CD14-positive monocyte (primary cell): ENCODE results near the gene FBXO36. TPM values are rescaled to one million over a fixed set of nuclear protein-coding genes. Genes with fewer than 3 reads are reported as not detected.

Source experiments
- DNase-seq, 3 donors: peaks; one replicate each; pipeline ENCODE4 v3.0.0-alpha.2; 2011 to 2022
- H2AFZ ChIP-seq: 2 replicates; pipeline ENCODE4 v1.6.0; 2012; ENCODE audit warnings: mild to moderate bottlenecking, low read depth, low read length, inconsistent platforms; ENCODE audit not compliant: insufficient read depth, poor library complexity, severe bottlenecking
- H3K27ac ChIP-seq, 2 donors: 1 replicate in 1 of 2; 2 replicates in 1 of 2; pipeline ENCODE4 v1.5.1; 2012 to 2013; ENCODE audit warnings: low read length in 2 of 2, control low read depth in 1 of 2, inconsistent platforms in 1 of 2, low read depth in 1 of 2, mild to moderate bottlenecking in 1 of 2
- H3K27me3 ChIP-seq, 2 donors: one replicate each; pipeline versions ENCODE4 v1.6.0 to v1.6.1; 2011 to 2013; ENCODE audit warnings: low read length in 2 of 2; ENCODE audit not compliant: control insufficient read depth in 2 of 2, insufficient read depth in 2 of 2
- H3K36me3 ChIP-seq, 2 donors: replicated peaks in 1 of 2; 1 replicate in 1 of 2; 2 replicates in 1 of 2; pipeline versions ENCODE4 v1.5.1 to v1.6.1; 2012 to 2013; ENCODE audit warnings: low read length in 2 of 2, control low read depth in 1 of 2, inconsistent platforms in 1 of 2, mild to moderate bottlenecking in 1 of 2; ENCODE audit not compliant: insufficient read depth in 2 of 2, control insufficient read depth in 1 of 2
- H3K4me1 ChIP-seq, 2 donors: 1 replicate in 1 of 2; 2 replicates in 1 of 2; pipeline versions ENCODE4 v1.5.1 to v1.6.1; 2012 to 2013; ENCODE audit warnings: low read length in 2 of 2, control low read depth in 1 of 2, inconsistent platforms in 1 of 2, mild to moderate bottlenecking in 1 of 2, moderate library complexity in 1 of 2; ENCODE audit not compliant: insufficient read depth in 2 of 2, control insufficient read depth in 1 of 2
- H3K4me2 ChIP-seq: replicated peaks from 2 replicates; pipeline ENCODE3; 2012; ENCODE audit warnings: low read length, moderate library complexity, mild to moderate bottlenecking; ENCODE audit not compliant: poor library complexity, severe bottlenecking; ENCODE audit errors: extremely low read depth
- H3K4me3 ChIP-seq, 3 experiments: fragments of 200-600 bp in 1 of 3; sonication (generic) in 1 of 3; replicated peaks in 1 of 3; 1 replicate in 2 of 3; 2 replicates in 1 of 3; pipeline ENCODE4 v1.5.1; 2011 to 2013; ENCODE audit warnings: low read length in 3 of 3, mild to moderate bottlenecking in 3 of 3, control low read depth in 2 of 3, low read depth in 2 of 3, inconsistent platforms in 1 of 3, moderate library complexity in 1 of 3
- H3K79me2 ChIP-seq: 2 replicates; pipeline ENCODE4 v1.6.0; 2012; ENCODE audit warnings: mild to moderate bottlenecking, control low read depth, inconsistent platforms, low read length, moderate library complexity; ENCODE audit not compliant: insufficient read depth
- H3K9ac ChIP-seq: 2 replicates; pipeline ENCODE4 v1.6.0; 2017; ENCODE audit warnings: low read length, mild to moderate bottlenecking; ENCODE audit not compliant: insufficient read depth, poor library complexity, severe bottlenecking
- H3K9me3 ChIP-seq, 2 donors: replicated peaks in 1 of 2; 1 replicate in 1 of 2; 2 replicates in 1 of 2; pipeline versions ENCODE4 v1.5.1 to v1.6.1; 2012 to 2013; ENCODE audit warnings: low read length in 2 of 2, control low read depth in 1 of 2; ENCODE audit not compliant: control insufficient read depth in 1 of 2, insufficient read depth in 1 of 2
- H4K20me1 ChIP-seq: 2 replicates; pipeline ENCODE4 v1.6.0; 2012; ENCODE audit warnings: mild to moderate bottlenecking, low read length, control low read depth, moderate library complexity; ENCODE audit not compliant: insufficient read depth
- H3K27ac Mint-ChIP-seq, 7 donors: one replicate each; pipeline ENCODE4 v1.8.0; 2020; ENCODE audit warnings: mild to moderate bottlenecking in 7 of 7, mixed read lengths in 7 of 7, moderate library complexity in 6 of 7, inconsistent platforms in 2 of 7
- H3K27me3 Mint-ChIP-seq, 3 donors: one replicate each; pipeline ENCODE4 v1.8.0; 2021 to 2022; ENCODE audit warnings: low read depth in 3 of 3, mild to moderate bottlenecking in 3 of 3, mixed read lengths in 3 of 3, moderate library complexity in 3 of 3, inconsistent platforms in 1 of 3
- H3K36me3 Mint-ChIP-seq, 2 donors: one replicate each; pipeline ENCODE4 v1.8.0; 2020; ENCODE audit warnings: mixed read lengths in 2 of 2, inconsistent platforms in 1 of 2, mild to moderate bottlenecking in 1 of 2
- H3K4me1 Mint-ChIP-seq: one replicate; pipeline ENCODE4 v1.8.0; 2020; ENCODE audit warnings: mild to moderate bottlenecking, mixed read lengths
- H3K4me3 Mint-ChIP-seq, 2 donors: one replicate each; pipeline ENCODE4 v1.8.0; 2020; ENCODE audit warnings: mild to moderate bottlenecking in 2 of 2, mixed read lengths in 2 of 2, moderate library complexity in 1 of 2
- H3K9me3 Mint-ChIP-seq, 7 donors: one replicate each; pipeline ENCODE4 v1.8.0; 2020 to 2022; ENCODE audit warnings: mixed read lengths in 7 of 7, mild to moderate bottlenecking in 6 of 7, moderate library complexity in 6 of 7, inconsistent platforms in 2 of 7
- WGBS: methylation state at CpG from one replicate; pipeline ENCODE4 v1.1.5; 2013; ENCODE audit warnings: missing lambda C conversion rate; ENCODE audit not compliant: insufficient coverage; 5-methylcytosine and 5-hydroxymethylcytosine counted together
- intact Hi-C, 2 donors: fragments of 100-400 bp; cut with micrococcal nuclease; formaldehyde crosslinking; loops; one replicate each; pipeline versions ENCODE4 v1.15.0 to v1.15.1; 2023
- polyA plus RNA-seq, 3 donors: library from polyadenylated mRNA; depleted of rRNA in 1 of 3; unstranded in 2 of 3; stranded (reverse) in 1 of 3; fragments of 300-500 nt in 2 of 3; fragments of >200 nt in 1 of 3; fragmentation: Illumina TruSeq in 2 of 3; gene quantifications; 1 replicate in 2 of 3; 2 replicates in 1 of 3; pipeline ENCODE4 v1.2.3, GENCODE V29; 2012 to 2021
- TF ChIP-seq, protein P1 (sequence below): fragments of 200-600 bp; IDR thresholded peaks from one replicate; pipeline ENCODE4 v1.8.0; 2022; ENCODE audit warnings: antibody characterized with exemption, mild to moderate bottlenecking

The FBXO36 gene
- polyA plus RNA-seq, 3 donors, result 0.52 to 0.90 (median 0.72) TPM

- Histone ChIP-seq H4K20me1 (no peaks in the 10 kb centered on the region), H3K36me3 (no peaks in the 10 kb centered on the region), H3K27ac (no peak overlapping the region), H3K4me3 (no peak overlapping the region), H3K27me3 (no peaks in the 10 kb centered on the region), H3K9ac (no peak overlapping the region), H3K4me2 (no peak overlapping the region), H2AFZ (no peak overlapping the region), H3K9me3 (peaks cover 0 to 16% of the 10 kb centered on the region in 2 donors), H3K4me1 (no peaks in the 10 kb centered on the region), H3K79me2 (no peaks in the 10 kb centered on the region)
- Mint-ChIP-seq H3K27me3 (no peaks in the 10 kb centered on the region), H3K9me3 (peaks cover 0 to 18% (median 9%) of the 10 kb centered on the region in 7 donors), H3K27ac (no peak overlapping the region), H3K4me3 (no peak overlapping the region), H3K36me3 (no peaks in the 10 kb centered on the region), H3K4me1 (peaks cover 4% of the 10 kb centered on the region)
- 96% methylated on average over 2 of the region's 2 CpGs for WGBS
- intact Hi-C loops, result no loop called here
- no peak for DNase-seq
- TF ChIP-seq, protein P1, sequence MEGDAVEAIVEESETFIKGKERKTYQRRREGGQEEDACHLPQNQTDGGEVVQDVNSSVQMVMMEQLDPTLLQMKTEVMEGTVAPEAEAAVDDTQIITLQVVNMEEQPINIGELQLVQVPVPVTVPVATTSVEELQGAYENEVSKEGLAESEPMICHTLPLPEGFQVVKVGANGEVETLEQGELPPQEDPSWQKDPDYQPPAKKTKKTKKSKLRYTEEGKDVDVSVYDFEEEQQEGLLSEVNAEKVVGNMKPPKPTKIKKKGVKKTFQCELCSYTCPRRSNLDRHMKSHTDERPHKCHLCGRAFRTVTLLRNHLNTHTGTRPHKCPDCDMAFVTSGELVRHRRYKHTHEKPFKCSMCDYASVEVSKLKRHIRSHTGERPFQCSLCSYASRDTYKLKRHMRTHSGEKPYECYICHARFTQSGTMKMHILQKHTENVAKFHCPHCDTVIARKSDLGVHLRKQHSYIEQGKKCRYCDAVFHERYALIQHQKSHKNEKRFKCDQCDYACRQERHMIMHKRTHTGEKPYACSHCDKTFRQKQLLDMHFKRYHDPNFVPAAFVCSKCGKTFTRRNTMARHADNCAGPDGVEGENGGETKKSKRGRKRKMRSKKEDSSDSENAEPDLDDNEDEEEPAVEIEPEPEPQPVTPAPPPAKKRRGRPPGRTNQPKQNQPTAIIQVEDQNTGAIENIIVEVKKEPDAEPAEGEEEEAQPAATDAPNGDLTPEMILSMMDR, result no peak
Observed at GRCh38 chr2:229943171-229943570, 20.9 kb downstream of the FBXO36 start.

DNA sequence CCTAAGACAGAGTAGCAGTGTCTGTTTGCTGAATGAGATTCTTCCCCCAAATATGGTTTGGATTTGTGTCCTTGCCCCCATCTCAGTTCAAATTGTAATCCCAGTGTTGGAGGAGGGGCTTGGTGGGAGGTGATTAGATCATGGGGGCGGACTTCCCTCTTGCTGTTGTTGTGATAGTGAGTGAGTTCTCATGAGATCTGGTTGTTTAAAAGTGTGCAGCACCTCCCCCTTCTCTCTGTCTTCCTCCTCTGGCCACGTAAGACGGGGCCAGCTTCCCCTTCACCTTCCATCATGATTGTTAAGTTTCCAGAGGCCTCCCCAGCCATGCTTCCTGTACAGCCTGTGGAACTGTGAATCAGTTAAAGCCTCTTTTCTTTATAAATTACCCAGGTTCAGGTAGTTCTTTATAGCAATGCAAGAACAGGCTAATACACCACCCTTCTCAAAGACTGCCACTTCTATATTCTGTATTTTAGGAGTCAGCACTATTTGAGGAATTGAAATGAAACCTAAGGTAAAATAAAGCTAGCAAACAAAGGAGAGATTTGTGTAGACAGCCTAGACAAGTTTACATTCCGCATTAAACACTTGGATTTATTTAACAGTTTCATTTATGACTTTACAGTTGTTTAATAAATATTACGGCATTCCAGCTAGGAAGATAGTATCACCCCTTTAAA is 21.6 kb downstream of the FBXO36 start:
- DNase-seq, result no peak
- no peak overlapping the region for H3K4me2 ChIP-seq
- H3K4me3 Mint-ChIP-seq, result no peak overlapping the region
- H3K27me3 ChIP-seq, result no peaks in the 10 kb centered on the region
- no peaks in the 10 kb centered on the region for H3K79me2 ChIP-seq
- TF ChIP-seq, protein P1, result no peak
- no CpG with 5 or more reads among the region's 5 CpGs for WGBS
- peaks cover 4% of the 10 kb centered on the region for H3K4me1 Mint-ChIP-seq
- peak overlapping the region in 1 of 7 donors; percentile 11 for H3K27ac Mint-ChIP-seq
- H3K36me3 ChIP-seq, result no peaks in the 10 kb centered on the region
- H3K27me3 Mint-ChIP-seq, result no peaks in the 10 kb centered on the region
- H3K36me3 Mint-ChIP-seq, result no peaks in the 10 kb centered on the region
- H3K4me1 ChIP-seq, result no peaks in the 10 kb centered on the region
- no peaks in the 10 kb centered on the region for H4K20me1 ChIP-seq
- intact Hi-C loops, result no loop called here
- H3K9me3 ChIP-seq, result peaks cover 0 to 9% of the 10 kb centered on the region in 2 donors
- no peak overlapping the region for H3K27ac ChIP-seq
- peaks cover 0 to 10% (median 5%) of the 10 kb centered on the region in 7 donors for H3K9me3 Mint-ChIP-seq
- H3K9ac ChIP-seq, result no peak overlapping the region
- no peak overlapping the region for H3K4me3 ChIP-seq
- H2AFZ ChIP-seq, result no peak overlapping the region
